Hepatocyte (in vitro differentiated cells): Measurements from ENCODE around the gene CCDC188. TPM values are rescaled to one million over a fixed set of nuclear protein-coding genes. Genes with fewer than 3 reads are reported as not detected.

Source experiments
- DNase-seq: peaks from one replicate; pipeline ENCODE4 v3.0.0-alpha.2; 2016; ENCODE audit warnings: low spot score
- H2AFZ ChIP-seq: fragments of 200-600 bp; sonication (generic); 2 replicates; pipeline ENCODE4 v1.6.0; 2016; ENCODE audit warnings: antibody characterized with exemption, mild to moderate bottlenecking
- H3K27ac ChIP-seq: fragments of 200-600 bp; sonication (generic); 2 replicates; pipeline ENCODE4 v1.5.1; 2016; ENCODE audit warnings: mild to moderate bottlenecking
- H3K27me3 ChIP-seq: fragments of 200-600 bp; sonication (generic); 2 replicates; pipeline ENCODE4 v1.6.1; 2016
- H3K36me3 ChIP-seq: fragments of 200-600 bp; sonication (generic); replicated peaks from 2 replicates; pipeline ENCODE4 v1.5.1; 2016; ENCODE audit warnings: low read depth; ENCODE audit not compliant: insufficient read depth
- H3K4me1 ChIP-seq: fragments of 200-600 bp; sonication (generic); 2 replicates; pipeline ENCODE4 v1.5.1; 2016; ENCODE audit warnings: mild to moderate bottlenecking, moderate library complexity; ENCODE audit not compliant: insufficient read depth
- H3K4me2 ChIP-seq: fragments of 200-600 bp; sonication (generic); 2 replicates; pipeline ENCODE4 v1.6.0; 2016
- H3K4me3 ChIP-seq: fragments of 200-600 bp; sonication (generic); 2 replicates; pipeline ENCODE4 v1.5.1; 2016; ENCODE audit warnings: mild to moderate bottlenecking
- H3K79me2 ChIP-seq: fragments of 200-600 bp; sonication (generic); 2 replicates; pipeline ENCODE4 v1.6.0; 2017; ENCODE audit warnings: mild to moderate bottlenecking
- H3K9me2 ChIP-seq: fragments of 200-600 bp; sonication (generic); replicated peaks from 2 replicates; pipeline ENCODE4 v1.6.0; 2017; ENCODE audit warnings: mild to moderate bottlenecking; ENCODE audit not compliant: insufficient read depth
- H3K9me3 ChIP-seq: fragments of 200-600 bp; sonication (generic); 2 replicates; pipeline ENCODE4 v1.5.1; 2016; ENCODE audit warnings: low read depth, mild to moderate bottlenecking
- H4K20me1 ChIP-seq: fragments of 200-600 bp; sonication (generic); 2 replicates; pipeline ENCODE4 v1.6.0; 2016; ENCODE audit warnings: mild to moderate bottlenecking; ENCODE audit not compliant: insufficient read depth, poor library complexity, severe bottlenecking
- EZH2 ChIP-seq: fragments of 200-600 bp; sonication (generic); IDR thresholded peaks from 2 replicates; pipeline ENCODE4 v1.6.1; 2016; ENCODE audit warnings: antibody characterized with exemption, mild to moderate bottlenecking, borderline replicate concordance
- EZH2phosphoT487 ChIP-seq: fragments of 200-600 bp; sonication (generic); IDR thresholded peaks from one replicate; pipeline ENCODE4 v1.6.1; 2018; ENCODE audit warnings: antibody characterized with exemption, mild to moderate bottlenecking, low read depth, moderate library complexity; ENCODE audit not compliant: unreplicated experiment, severe bottlenecking
- WGBS: methylation state at CpG from one replicate; pipeline ENCODE4 v1.1.6; 2016; ENCODE audit warnings: low lambda C conversion rate; ENCODE audit errors: missing lambda C conversion rate; 5-methylcytosine and 5-hydroxymethylcytosine counted together
- polyA plus RNA-seq: library from polyadenylated mRNA; unstranded; fragments of >200 nt; fragmentation: Nextera tagmentation; extraction: Ambion mirVana; gene quantifications from 2 replicates; pipeline ENCODE4 v1.2.1, GENCODE V29; 2016
- total RNA-seq: library from RNA; depleted of rRNA; stranded (reverse); fragments of >200 nt; gene quantifications from 2 replicates; pipeline ENCODE4 v1.2.3, GENCODE V29; 2014
- TF ChIP-seq, protein P1 (sequence below): fragments of 200-600 bp; sonication (generic); IDR thresholded peaks from 2 replicates; pipeline ENCODE4 v1.5.1; 2016; ENCODE audit warnings: antibody characterized with exemption, mild to moderate bottlenecking; ENCODE audit not compliant: poor library complexity

Gene CCDC188
- total and polyA plus RNA-seq, 2 experiments from 2014 or later: not detected

DNA sequence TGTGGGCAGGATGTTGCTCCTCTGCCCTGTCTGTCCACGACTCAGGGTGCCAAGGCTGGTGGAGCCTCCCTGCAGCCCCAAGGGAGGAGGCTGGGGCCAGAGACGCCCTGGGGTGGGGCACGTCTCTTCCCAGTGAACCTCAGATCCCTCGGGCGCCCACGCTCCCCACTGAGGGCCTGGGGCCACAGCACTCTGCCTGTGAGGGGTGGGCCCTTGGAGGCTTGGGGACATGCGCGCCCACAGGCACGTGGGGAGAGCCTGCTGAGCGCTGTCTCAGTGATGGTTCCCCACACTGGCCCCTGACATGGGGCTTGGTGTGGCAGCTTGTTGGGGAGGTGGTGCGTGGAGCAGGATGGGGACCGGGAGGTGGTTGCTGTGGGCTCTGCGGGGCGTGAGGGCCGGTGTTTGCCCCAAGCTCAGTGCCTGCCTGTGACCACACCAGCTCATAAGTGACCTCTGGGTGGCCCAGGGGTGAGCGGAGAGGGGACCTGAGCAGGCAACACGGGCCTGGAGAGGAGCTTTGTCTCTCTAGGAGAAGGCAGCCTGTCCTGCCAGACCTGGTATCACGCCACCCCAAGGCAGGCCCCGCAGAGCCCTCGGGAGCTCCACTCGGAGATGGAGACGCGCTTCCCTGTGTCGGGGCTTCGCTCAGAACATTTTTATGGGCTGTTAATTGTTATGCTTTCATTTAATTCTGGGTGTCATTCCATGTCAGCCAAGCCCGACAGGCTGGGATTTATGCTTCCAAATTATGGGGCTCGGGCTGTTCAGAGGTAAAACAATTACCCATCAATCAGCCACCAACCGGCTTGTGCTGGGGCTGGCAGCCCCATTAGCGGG is 27.4 kb upstream of the CCDC188 start:
- Histone ChIP-seq H3K79me2 (no peaks in the 10 kb centered on the region), H3K36me3 (no peaks in the 10 kb centered on the region), H3K4me1 (peaks cover 19% of the 10 kb centered on the region), H3K9me2 (no peaks in the 10 kb centered on the region), H3K4me3 (no peak overlapping the region), H3K9me3 (no peaks in the 10 kb centered on the region), H3K27ac (no peak overlapping the region), H3K27me3 (no peaks in the 10 kb centered on the region), H3K4me2 (no peak overlapping the region), H4K20me1 (no peaks in the 10 kb centered on the region), H2AFZ (no peak overlapping the region)
- TF ChIP-seq EZH2phosphoT487 (no peak), EZH2 (no peak)
- TF ChIP-seq, protein P1, sequence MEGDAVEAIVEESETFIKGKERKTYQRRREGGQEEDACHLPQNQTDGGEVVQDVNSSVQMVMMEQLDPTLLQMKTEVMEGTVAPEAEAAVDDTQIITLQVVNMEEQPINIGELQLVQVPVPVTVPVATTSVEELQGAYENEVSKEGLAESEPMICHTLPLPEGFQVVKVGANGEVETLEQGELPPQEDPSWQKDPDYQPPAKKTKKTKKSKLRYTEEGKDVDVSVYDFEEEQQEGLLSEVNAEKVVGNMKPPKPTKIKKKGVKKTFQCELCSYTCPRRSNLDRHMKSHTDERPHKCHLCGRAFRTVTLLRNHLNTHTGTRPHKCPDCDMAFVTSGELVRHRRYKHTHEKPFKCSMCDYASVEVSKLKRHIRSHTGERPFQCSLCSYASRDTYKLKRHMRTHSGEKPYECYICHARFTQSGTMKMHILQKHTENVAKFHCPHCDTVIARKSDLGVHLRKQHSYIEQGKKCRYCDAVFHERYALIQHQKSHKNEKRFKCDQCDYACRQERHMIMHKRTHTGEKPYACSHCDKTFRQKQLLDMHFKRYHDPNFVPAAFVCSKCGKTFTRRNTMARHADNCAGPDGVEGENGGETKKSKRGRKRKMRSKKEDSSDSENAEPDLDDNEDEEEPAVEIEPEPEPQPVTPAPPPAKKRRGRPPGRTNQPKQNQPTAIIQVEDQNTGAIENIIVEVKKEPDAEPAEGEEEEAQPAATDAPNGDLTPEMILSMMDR: no peak
- DNase-seq: no peak
- 87% methylated on average over 29 of the region's 29 CpGs for WGBS

DNA sequence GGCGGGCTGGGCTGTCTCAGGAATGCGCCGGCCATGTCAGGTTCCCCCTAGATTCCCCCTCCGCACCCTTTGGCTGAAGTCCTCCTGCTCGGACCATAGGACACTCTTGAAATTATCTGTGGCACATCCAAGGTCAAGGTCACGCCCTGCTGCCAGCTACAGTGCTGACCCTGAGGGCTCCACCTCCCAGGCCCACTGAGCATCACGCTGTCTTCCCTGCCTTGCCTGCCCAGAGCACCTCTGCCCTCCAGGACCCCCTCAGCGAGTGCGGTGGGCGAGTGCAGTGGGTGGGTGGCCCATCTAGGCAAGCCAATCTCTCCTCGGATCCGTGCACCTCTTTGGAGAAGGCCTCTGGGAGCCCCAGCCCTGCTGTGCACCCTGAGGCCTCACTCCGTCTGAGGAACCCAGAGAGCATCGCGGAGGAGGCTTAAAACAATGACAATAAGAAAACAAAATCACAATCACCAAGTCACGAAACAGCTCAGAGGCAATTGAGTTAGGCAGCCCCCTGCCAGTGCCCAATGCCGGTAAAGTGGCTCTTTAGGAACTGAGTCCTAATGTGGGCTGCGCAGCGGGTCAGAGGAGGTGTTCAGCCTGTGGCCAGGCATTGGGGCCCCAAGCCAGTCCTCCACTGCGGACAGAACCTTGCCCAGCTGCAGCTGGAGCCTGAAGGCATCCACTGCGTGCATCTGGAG is 26.5 kb upstream of the CCDC188 start:
- 76% methylated on average over 20 of the region's 21 CpGs for WGBS
- Histone ChIP-seq H3K4me2 (no peak overlapping the region), H3K9me2 (no peaks in the 10 kb centered on the region), H3K4me1 (peaks cover 22% of the 10 kb centered on the region), H2AFZ (no peak overlapping the region), H3K4me3 (no peak overlapping the region), H3K79me2 (no peaks in the 10 kb centered on the region), H3K9me3 (no peaks in the 10 kb centered on the region), H3K36me3 (no peaks in the 10 kb centered on the region), H3K27ac (no peak overlapping the region), H4K20me1 (no peaks in the 10 kb centered on the region), H3K27me3 (no peaks in the 10 kb centered on the region)
- TF ChIP-seq, protein P1: no peak
- TF ChIP-seq EZH2 (no peak), EZH2phosphoT487 (no peak)
- no peak for DNase-seq

DNA sequence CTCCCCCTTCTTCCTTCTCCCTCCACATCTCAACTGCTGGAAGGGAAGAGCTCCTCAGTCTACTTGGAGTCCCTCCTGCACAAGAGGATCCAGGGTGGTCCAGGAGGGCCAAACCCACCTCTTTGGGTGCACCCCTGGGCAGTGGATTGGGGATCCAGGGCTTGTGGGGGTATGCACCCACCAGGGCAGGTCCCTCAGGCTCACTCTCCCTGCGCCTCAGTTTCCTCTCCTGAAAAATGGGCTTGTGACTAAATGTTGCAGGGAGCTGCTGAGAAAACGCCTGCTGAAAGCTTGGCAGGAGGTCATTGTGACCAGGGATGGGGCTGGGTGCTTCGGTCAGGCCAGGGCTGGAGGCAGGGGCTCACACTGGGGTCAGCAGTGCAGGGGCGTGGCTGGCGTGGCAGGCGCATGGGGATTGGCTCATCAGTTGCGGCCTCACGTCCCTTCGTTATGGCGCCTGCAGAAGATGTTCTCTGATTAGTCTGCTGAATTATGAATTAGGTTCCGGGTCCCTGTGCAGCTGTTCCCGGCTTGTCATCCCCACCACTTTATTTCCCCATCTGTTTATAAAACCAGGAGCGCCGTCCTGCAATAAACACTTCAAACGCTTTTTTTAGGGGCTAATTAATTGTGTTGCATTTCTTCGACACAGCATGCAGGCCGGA is 25.7 kb upstream of the CCDC188 start:
- Histone ChIP-seq H3K9me2 (no peaks in the 10 kb centered on the region), H3K4me3 (no peak overlapping the region), H3K36me3 (no peaks in the 10 kb centered on the region), H3K27ac (no peak overlapping the region), H2AFZ (no peak overlapping the region), H3K27me3 (no peaks in the 10 kb centered on the region), H3K9me3 (no peaks in the 10 kb centered on the region), H3K4me1 (peaks cover 22% of the 10 kb centered on the region), H4K20me1 (no peaks in the 10 kb centered on the region), H3K4me2 (no peak overlapping the region), H3K79me2 (no peaks in the 10 kb centered on the region)
- WGBS: 77% methylated on average over 17 of the region's 17 CpGs
- TF ChIP-seq EZH2phosphoT487: no peak
- TF ChIP-seq, protein P1: no peak
- TF ChIP-seq EZH2: no peak
- DNase-seq: no peak
